EH (cell line): Measurements from ENCODE around the gene TMEM108.

ENCODE experiments used
- DNase-seq: peaks from one replicate; pipeline ENCODE4 v3.0.0-alpha.2; 2015; ENCODE audit warnings: low read depth

The TMEM108 gene

GRCh38 chr3:133418361-133418760 lies 380.2 kb downstream of the TMEM108 start:
- DNase-seq = no peak

- no peak for DNase-seq
These were observed 381.1 kb downstream of the TMEM108 start for GRCh38 chr3:133419151-133419909.

GRCh38 chr3:133424937-133425869 lies 387.0 kb downstream of the TMEM108 start:
- no peak for DNase-seq

- DNase-seq = no peak
These were observed 387.7 kb downstream of the TMEM108 start for GRCh38 chr3:133425898-133426297.

GRCh38 chr3:133426721-133427120 lies 388.5 kb downstream of the TMEM108 start:
- peak; percentile 69 for DNase-seq

GRCh38 chr3:133428552-133428951 lies 390.4 kb downstream of the TMEM108 start:
- DNase-seq = no peak

GRCh38 chr3:133429063-133429462 lies 390.9 kb downstream of the TMEM108 start:
- DNase-seq = no peak

- no peak for DNase-seq
These were observed 401.4 kb downstream of the TMEM108 start for GRCh38 chr3:133439563-133439962.

GRCh38 chr3:133440652-133441051 lies 402.5 kb downstream of the TMEM108 start:
- peak; percentile 18 for DNase-seq

- no peak for DNase-seq
These were observed 403.7 kb downstream of the TMEM108 start for GRCh38 chr3:133441867-133442270.

- DNase-seq = no peak
These were observed 404.3 kb downstream of the TMEM108 start for GRCh38 chr3:133442518-133442917.

- DNase-seq = peak; percentile 19
These were observed 405.6 kb downstream of the TMEM108 start for GRCh38 chr3:133443649-133444422.

- no peak for DNase-seq
These were observed 406.2 kb downstream of the TMEM108 start for GRCh38 chr3:133444423-133444774.

GRCh38 chr3:133445108-133445507 lies 406.9 kb downstream of the TMEM108 start:
- DNase-seq = no peak
